ENCODE results near the gene POLG2. TPM values are rescaled to one million over a fixed set of nuclear protein-coding genes. Genes with fewer than 3 reads are reported as not detected.

POLG2 gene
- total RNA-seq, 4 donors from 2014 or later, result 5.9 to 17.1 (median 10.3) TPM

GRCh38 chr17:64515829-64516228 is 19.0 kb upstream of the POLG2 start:
- peaks cover 0 to 80% (median 21%) of the 10 kb centered on the region in 3 donors for H3K36me3 ChIP-seq
- TF ChIP-seq, protein P1, sequence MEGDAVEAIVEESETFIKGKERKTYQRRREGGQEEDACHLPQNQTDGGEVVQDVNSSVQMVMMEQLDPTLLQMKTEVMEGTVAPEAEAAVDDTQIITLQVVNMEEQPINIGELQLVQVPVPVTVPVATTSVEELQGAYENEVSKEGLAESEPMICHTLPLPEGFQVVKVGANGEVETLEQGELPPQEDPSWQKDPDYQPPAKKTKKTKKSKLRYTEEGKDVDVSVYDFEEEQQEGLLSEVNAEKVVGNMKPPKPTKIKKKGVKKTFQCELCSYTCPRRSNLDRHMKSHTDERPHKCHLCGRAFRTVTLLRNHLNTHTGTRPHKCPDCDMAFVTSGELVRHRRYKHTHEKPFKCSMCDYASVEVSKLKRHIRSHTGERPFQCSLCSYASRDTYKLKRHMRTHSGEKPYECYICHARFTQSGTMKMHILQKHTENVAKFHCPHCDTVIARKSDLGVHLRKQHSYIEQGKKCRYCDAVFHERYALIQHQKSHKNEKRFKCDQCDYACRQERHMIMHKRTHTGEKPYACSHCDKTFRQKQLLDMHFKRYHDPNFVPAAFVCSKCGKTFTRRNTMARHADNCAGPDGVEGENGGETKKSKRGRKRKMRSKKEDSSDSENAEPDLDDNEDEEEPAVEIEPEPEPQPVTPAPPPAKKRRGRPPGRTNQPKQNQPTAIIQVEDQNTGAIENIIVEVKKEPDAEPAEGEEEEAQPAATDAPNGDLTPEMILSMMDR (IDR thresholded peaks at IDR 0.05), result no peak
- no peak for TF ChIP-seq POLR2A (IDR thresholded peaks at IDR 0.05)

GRCh38 chr17:64515419-64515818 is 18.6 kb upstream of the POLG2 start:
- no peaks in the 10 kb centered on the region for H3K9me3 ChIP-seq
- no peak overlapping the region for H3K27ac ChIP-seq
- 75 to 90% methylated on average over 2 of the region's 2 CpGs for WGBS, 2 donors
- peaks cover 0 to 80% (median 25%) of the 10 kb centered on the region in 3 donors for H3K36me3 ChIP-seq
- DNase-seq (ENCODE audit: low spot score in 2 of 2), result no peak
- peaks cover 0 to under 1% (median 0%) of the 10 kb centered on the region in 4 donors for H3K4me1 ChIP-seq
- TF ChIP-seq POLR2A (IDR thresholded peaks at IDR 0.05) (no peak), EP300 (IDR thresholded peaks at IDR 0.05) (no peak)
- TF ChIP-seq, protein P1 (IDR thresholded peaks at IDR 0.05), result no peak
- H3K4me3 ChIP-seq, result no peak overlapping the region
- no peaks in the 10 kb centered on the region for H3K27me3 ChIP-seq

More at GRCh38 chr17:64515829-64516228, 19.0 kb upstream of the POLG2 start:
- Histone ChIP-seq H3K27me3 (no peaks in the 10 kb centered on the region), H3K9me3 (no peaks in the 10 kb centered on the region), H3K27ac (no peak overlapping the region), H3K4me3 (no peak overlapping the region), H3K4me1 (no peaks in the 10 kb centered on the region)
- 90 to 100% methylated on average over 1 of the region's 1 CpG for WGBS, 2 donors
- no peak for DNase-seq (ENCODE audit: low spot score in 2 of 2)

DNA sequence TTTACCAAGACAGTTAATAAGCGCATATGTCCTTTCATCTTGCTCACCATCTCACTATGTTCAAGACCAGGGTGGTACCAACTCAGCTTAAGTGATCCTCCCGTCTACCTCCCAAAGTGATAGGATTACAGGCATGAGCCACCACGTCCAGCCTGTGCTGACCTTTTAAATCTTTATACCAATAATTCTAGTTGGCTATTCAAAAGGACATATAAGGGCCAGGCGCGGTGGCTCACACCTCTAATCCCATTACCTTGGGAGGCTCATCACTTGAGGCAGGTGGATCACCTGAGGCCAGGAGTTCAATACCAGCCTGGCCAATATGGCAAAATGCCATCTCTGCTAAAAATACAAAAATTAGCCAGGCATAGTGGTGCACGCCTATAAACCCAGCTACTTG is 12.3 kb upstream of the POLG2 start:
- no peak overlapping the region for H3K27ac ChIP-seq
- H3K27me3 ChIP-seq, result no peaks in the 10 kb centered on the region
- peaks cover 2 to 39% (median 21%) of the 10 kb centered on the region in 3 donors for H3K36me3 ChIP-seq
- DNase-seq (ENCODE audit: low spot score in 2 of 2), result no peak
- no peaks in the 10 kb centered on the region for H3K9me3 ChIP-seq
- peaks cover 0 to 35% (median 25%) of the 10 kb centered on the region in 4 donors for H3K4me1 ChIP-seq
- no peak overlapping the region for H3K4me3 ChIP-seq
- TF ChIP-seq EP300 (IDR thresholded peaks at IDR 0.05) (no peak), POLR2A (IDR thresholded peaks at IDR 0.05) (no peak)
- TF ChIP-seq, protein P1 (IDR thresholded peaks at IDR 0.05), result no peak
- WGBS, 2 donors, result 79 to 86% methylated on average over 6 of the region's 6 CpGs

- WGBS, 2 donors, result 75 to 80% methylated on average over 2 of the region's 2 CpGs
- TF ChIP-seq, protein P1 (IDR thresholded peaks at IDR 0.05), result no peak
- TF ChIP-seq EP300 (IDR thresholded peaks at IDR 0.05) (no peak), POLR2A (IDR thresholded peaks at IDR 0.05) (no peak)
- no peak for DNase-seq (ENCODE audit: low spot score in 2 of 2)
- Histone ChIP-seq H3K27ac (no peak overlapping the region), H3K4me3 (peak overlapping the region in 1 of 4 donors; percentile 3), H3K36me3 (peaks cover 2 to 44% (median 26%) of the 10 kb centered on the region in 3 donors), H3K27me3 (no peaks in the 10 kb centered on the region), H3K9me3 (no peaks in the 10 kb centered on the region), H3K4me1 (peaks cover 0 to 40% (median 30%) of the 10 kb centered on the region in 4 donors)
Observed at GRCh38 chr17:64508683-64509082, 11.8 kb upstream of the POLG2 start.

DNA sequence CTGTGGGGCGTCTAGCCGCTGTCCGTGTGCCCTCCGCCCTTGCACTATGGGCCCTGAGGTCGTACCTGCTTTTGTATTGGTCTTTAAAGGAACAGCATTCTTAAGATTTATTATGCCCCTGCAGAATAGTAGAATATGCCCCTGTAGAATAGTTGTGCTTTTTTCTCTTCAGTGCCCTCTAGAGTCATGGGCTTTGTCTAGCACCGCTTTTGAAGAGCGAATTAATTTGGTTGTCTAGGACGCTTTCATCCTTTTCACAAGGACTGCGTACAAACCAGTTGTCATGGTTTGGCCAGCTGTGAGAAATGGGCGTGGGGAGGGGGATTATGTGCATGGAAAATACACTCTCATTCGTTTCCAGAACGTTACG is 10.5 kb upstream of the POLG2 start:
- no peak for TF ChIP-seq EP300 (IDR thresholded peaks at IDR 0.05)
- TF ChIP-seq, protein P1 (IDR thresholded peaks at IDR 0.05), result peak; percentile 9 to 50 (median 32)
- Histone ChIP-seq H3K4me3 (peak overlapping the region; percentile 82 to 99 (median 86)), H3K4me1 (peaks cover 0 to 53% (median 43%) of the 10 kb centered on the region in 4 donors), H3K36me3 (peaks cover 9 to 53% (median 36%) of the 10 kb centered on the region in 3 donors), H3K27me3 (no peaks in the 10 kb centered on the region), H3K27ac (peak overlapping the region; percentile 96 to 100 (median 100)), H3K9me3 (no peaks in the 10 kb centered on the region)
- peak in 1 of 2 donors; percentile 26 for DNase-seq (ENCODE audit: low spot score in 2 of 2)
- 0% methylated on average over 13 of the region's 13 CpGs for WGBS, 2 donors

Data from tibial nerve (tissue), 4 donors.